HepG2 (cell line): ENCODE results near the gene SPINK4. TPM values are rescaled to one million over a fixed set of nuclear protein-coding genes. Genes with fewer than 3 reads are reported as not detected.
A peak's percentile ranks its signal among the peaks of the same experiment; 100 is the strongest.

Experiments
- CBFB ChIP-seq: sonication (generic); formaldehyde crosslinking; IDR thresholded peaks from 2 replicates; pipeline ENCODE4 v1.4.0; 2020; ENCODE audit warnings: missing genetic modification reagents
- CENPT ChIP-seq: sonication (generic); formaldehyde crosslinking; IDR thresholded peaks from 2 replicates; pipeline ENCODE4 v1.8.0; 2022; ENCODE audit warnings: low read depth, mild to moderate bottlenecking, moderate library complexity, missing genetic modification reagents
- ETV6 ChIP-seq: sonication (generic); formaldehyde crosslinking; conservative IDR thresholded peaks from 2 replicates; pipeline ENCODE4 v1.4.0; 2020; ENCODE audit warnings: missing genetic modification reagents
- FLYWCH1 ChIP-seq: sonication (generic); formaldehyde crosslinking; IDR thresholded peaks from 2 replicates; pipeline ENCODE4 v1.8.1; 2023; ENCODE audit warnings: mild to moderate bottlenecking, missing genetic modification reagents
- FOXM1 ChIP-seq: sonication (generic); formaldehyde crosslinking; IDR thresholded peaks from 2 replicates; pipeline ENCODE4 v1.5.0; 2020; ENCODE audit warnings: missing genetic modification reagents
- FOXP4 ChIP-seq: sonication (generic); formaldehyde crosslinking; IDR thresholded peaks from 2 replicates; pipeline ENCODE4 v1.4.0; 2020; ENCODE audit warnings: missing genetic modification reagents
- IRF9 ChIP-seq: sonication (generic); formaldehyde crosslinking; IDR thresholded peaks from 2 replicates; pipeline ENCODE4 v1.8.0; 2022; ENCODE audit warnings: missing genetic modification reagents, mild to moderate bottlenecking, borderline replicate concordance
- NFE2L2 ChIP-seq: fragments of 150-350 bp; IDR thresholded peaks from 2 replicates; pipeline ENCODE4 v1.6.1; 2014; ENCODE audit warnings: low read length
- NONO ChIP-seq, 2 experiments: fragments of 450-650 bp in 1 of 2; sonication (generic) in 1 of 2; formaldehyde crosslinking in 1 of 2; IDR thresholded peaks in 1 of 2; conservative IDR thresholded peaks in 1 of 2; 2 replicates each; pipeline versions ENCODE4 v1.6.1 to v1.8.0; 2017 to 2022; ENCODE audit warnings: mild to moderate bottlenecking in 1 of 2, missing genetic modification reagents in 1 of 2, moderate library complexity in 1 of 2
- PATZ1 ChIP-seq: sonication (generic); formaldehyde crosslinking; IDR thresholded peaks from 2 replicates; pipeline ENCODE4 v1.4.0; 2020; ENCODE audit warnings: missing genetic modification reagents
- PITX1 ChIP-seq: sonication (generic); formaldehyde crosslinking; IDR thresholded peaks from 2 replicates; pipeline ENCODE4 v1.5.1; 2020; ENCODE audit warnings: mild to moderate bottlenecking, missing genetic modification reagents
- POLR2G ChIP-seq: fragments of 200-400 bp; formaldehyde crosslinking; IDR thresholded peaks from 2 replicates; pipeline ENCODE4 v1.6.1; 2018; ENCODE audit warnings: mild to moderate bottlenecking, low read depth, low read length, moderate library complexity
- SRSF4 ChIP-seq: fragments of 200-400 bp; formaldehyde crosslinking; IDR thresholded peaks from one replicate; pipeline ENCODE4 v1.6.1; 2018; ENCODE audit warnings: mild to moderate bottlenecking, low read depth, low read length, moderate library complexity; ENCODE audit not compliant: poor library complexity, severe bottlenecking
- ZFP91 ChIP-seq: sonication (generic); formaldehyde crosslinking; IDR thresholded peaks from 2 replicates; pipeline ENCODE4 v1.9.0; 2022; ENCODE audit warnings: missing genetic modification reagents, mild to moderate bottlenecking, borderline replicate concordance
- ZNF292 ChIP-seq: sonication (generic); formaldehyde crosslinking; IDR thresholded peaks from 2 replicates; pipeline ENCODE4 v1.8.1; 2022; ENCODE audit warnings: mild to moderate bottlenecking, low read depth, missing genetic modification reagents, borderline replicate concordance
- ZNF414 ChIP-seq: sonication (generic); formaldehyde crosslinking; IDR thresholded peaks from 2 replicates; pipeline ENCODE4 v1.5.0; 2020; ENCODE audit warnings: missing genetic modification reagents
- ZNF672 ChIP-seq: sonication (generic); formaldehyde crosslinking; IDR thresholded peaks from 2 replicates; pipeline ENCODE4 v1.8.1; 2022; ENCODE audit warnings: missing genetic modification reagents
- ZNF788 ChIP-seq: sonication (generic); formaldehyde crosslinking; IDR thresholded peaks from 2 replicates; pipeline ENCODE4 v1.5.0; 2020; ENCODE audit warnings: mild to moderate bottlenecking, missing genetic modification reagents, borderline replicate concordance
- ZSCAN22 ChIP-seq: sonication (generic); formaldehyde crosslinking; IDR thresholded peaks from 2 replicates; pipeline ENCODE4 v1.4.0; 2020; ENCODE audit warnings: mild to moderate bottlenecking, missing genetic modification reagents
- ZSCAN5A ChIP-seq: sonication (generic); formaldehyde crosslinking; IDR thresholded peaks from 2 replicates; pipeline ENCODE4 v1.8.0; 2022; ENCODE audit warnings: mild to moderate bottlenecking, missing genetic modification reagents, borderline replicate concordance
- polyA plus RNA-seq, 8 experiments: library from polyadenylated mRNA; depleted of rRNA in 3 of 8; stranded (reverse) in 7 of 8; unstranded in 1 of 8; fragments of >200 nt; fragmentation: Illumina TruSeq in 4 of 8; extraction: Trizol in 4 of 8; gene quantifications; 2 replicates each; pipeline versions ENCODE4 v1.2.1 to v1.2.3, GENCODE V29; 2011 to 2016; ENCODE audit warnings: low read depth in 4 of 8, missing spikeins in 1 of 8, mixed read lengths in 1 of 8; ENCODE audit not compliant: insufficient read depth in 1 of 8
- total RNA-seq, 5 experiments: library from RNA; depleted of rRNA; stranded (reverse); fragments of >200 nt; fragmentation: Illumina TruSeq; extraction: Trizol; gene quantifications; 2 replicates each; pipeline ENCODE4 v1.2.3, GENCODE V29; 2016; ENCODE audit warnings: low read depth in 1 of 5

The SPINK4 gene
- total and polyA plus RNA-seq, 2 of the 13 experiments (the other 11 are each of a cell fraction or from before 2014, with no cell fraction given): 0.53 to 3.4 TPM

- TF ChIP-seq SRSF4 (no peak), POLR2G (peak; percentile 49; the same call in 1 of the 2 replicates), CBFB (CRISPR knock-in tag) (no peak), ZNF788 (CRISPR knock-in tag) (no peak), PATZ1 (CRISPR knock-in tag) (peak; percentile 50; the same call in 1 of the 2 replicates), FOXM1 (CRISPR knock-in tag) (no peak), ZNF292 (CRISPR knock-in tag) (no peak; the same call in 1 of the 2 replicates), FLYWCH1 (CRISPR knock-in tag) (no peak), PITX1 (CRISPR knock-in tag) (0 out of 2 replicates have a peak, but pooled peaks have one; percentile 9), ZSCAN22 (CRISPR knock-in tag) (no peak), ZNF414 (CRISPR knock-in tag) (no peak), CENPT (CRISPR knock-in tag) (no peak), ZFP91 (no peak), IRF9 (no peak), ETV6 (CRISPR knock-in tag) (no peak), ZNF672 (no peak), NFE2L2 (no peak), NONO (IDR thresholded peaks at IDR 0.05) (no peak), NONO (CRISPR knock-in tag; conservative IDR thresholded peaks at IDR 0.05) (no peak; the same call in 1 of the 2 replicates), FOXP4 (peak; percentile 32; the same call in 1 of the 2 replicates), ZSCAN5A (CRISPR knock-in tag) (no peak)
These were observed at the start of gene SPINK4 (continued) for GRCh38 chr9:33239921-33240320.
